NCI-H1105 (cell line): ENCODE measurements around the gene ADGRG7.
A peak's percentile ranks its signal among the peaks of the same experiment; 100 is the strongest.

ENCODE experiments used
- DNase-seq: peaks from one replicate; lab custom pipeline; 2025; lab: John Stamatoyannopoulos, UW

Gene ADGRG7

DNA sequence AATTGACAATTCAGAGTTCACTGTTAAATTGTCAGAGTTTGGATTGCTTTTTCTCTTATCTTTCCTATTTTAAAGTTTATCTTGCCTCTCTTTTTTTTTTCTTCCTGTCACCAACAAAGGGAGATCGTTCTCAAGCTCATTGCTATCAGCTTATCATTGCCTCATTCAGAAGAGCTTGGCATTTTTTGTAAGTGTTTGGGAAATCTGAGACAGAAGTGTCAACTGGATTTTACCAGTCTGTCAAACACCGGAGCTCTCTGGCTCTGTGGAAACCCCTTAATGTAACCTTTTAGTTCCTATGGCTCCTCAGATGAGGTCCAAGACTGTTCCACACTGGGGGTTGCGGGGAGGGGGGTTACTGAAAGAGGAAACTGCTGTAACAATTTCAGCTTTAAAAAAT is 89.3 kb downstream of the ADGRG7 start:
- no peak for DNase-seq

DNA sequence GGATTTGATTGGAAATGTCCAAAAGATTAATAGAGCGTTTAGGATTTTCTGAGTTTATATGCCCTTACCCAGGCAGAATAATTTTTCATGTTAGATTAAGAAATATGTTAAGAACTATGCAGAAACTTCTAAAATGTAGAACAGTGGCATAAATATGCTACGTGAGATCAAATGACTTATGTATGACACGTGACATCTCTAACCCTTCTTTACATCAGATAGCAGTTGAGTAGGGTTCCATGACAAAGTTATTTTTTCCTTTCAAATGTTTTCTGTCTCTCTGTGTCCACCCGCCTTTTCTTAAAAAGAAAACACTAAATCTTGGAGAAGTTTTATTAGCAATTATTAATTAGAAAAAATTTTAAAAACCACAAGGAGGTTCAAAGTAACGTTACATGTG is 91.3 kb downstream of the ADGRG7 start:
- DNase-seq, result no peak

DNA sequence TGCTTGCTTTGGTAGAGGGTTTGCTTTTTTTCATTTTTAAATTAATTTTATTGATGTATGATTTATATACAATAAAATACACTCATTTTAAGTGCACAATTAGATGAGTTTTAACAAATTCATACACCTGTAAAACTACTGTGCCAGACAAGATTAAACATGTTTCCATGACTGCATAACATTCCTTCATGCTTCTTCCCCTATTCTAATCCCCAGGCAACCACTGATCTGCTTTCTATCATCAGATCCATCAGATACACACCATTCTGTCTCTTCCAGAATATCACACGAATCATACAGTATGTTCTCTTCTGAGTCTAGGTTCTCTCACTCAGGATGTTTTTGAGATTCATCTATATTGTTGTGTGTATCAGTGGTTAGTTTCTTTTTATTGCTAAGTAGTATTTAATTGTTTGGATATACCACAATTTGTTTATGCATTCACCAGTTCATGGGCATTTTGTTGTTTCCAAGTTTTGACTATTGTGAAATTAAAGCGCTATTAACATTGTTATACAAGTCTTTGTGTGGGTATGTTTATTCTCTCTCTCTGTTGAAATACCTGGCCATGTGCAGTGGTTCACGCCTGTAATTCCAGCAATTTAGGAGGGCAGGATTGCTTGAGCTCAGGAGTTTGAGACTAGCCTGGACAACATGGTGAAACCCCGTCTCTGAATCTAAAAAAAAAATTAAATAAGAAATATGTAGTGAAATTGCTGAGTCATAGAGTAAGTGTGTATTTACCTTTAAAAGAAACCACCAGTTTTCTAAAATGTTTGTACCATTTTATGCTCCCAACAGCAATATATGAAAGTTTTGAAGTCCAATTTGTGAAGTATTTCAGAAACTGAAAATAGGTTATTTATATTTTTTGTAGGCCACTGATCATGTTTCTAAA is 92.9 kb downstream of the ADGRG7 start:
- DNase-seq, result no peak

DNA sequence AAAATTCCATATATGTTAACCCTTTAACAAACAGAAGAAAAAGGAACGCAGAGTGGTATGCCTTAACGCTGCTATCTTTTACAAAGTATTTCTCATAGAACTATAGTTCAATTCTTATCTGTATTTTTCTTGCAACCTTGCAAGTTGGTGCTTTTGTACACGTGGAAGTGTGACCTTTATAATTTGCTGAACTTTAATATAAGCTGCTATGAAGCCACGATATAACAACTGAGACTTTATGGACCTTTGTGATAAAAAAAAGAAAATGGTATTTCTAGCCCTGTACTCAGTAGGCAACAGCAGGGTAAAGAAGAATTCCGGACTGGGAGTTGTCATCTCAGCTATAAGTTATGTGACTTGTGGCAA is 93.6 kb downstream of the ADGRG7 start:
- no peak for DNase-seq

DNA sequence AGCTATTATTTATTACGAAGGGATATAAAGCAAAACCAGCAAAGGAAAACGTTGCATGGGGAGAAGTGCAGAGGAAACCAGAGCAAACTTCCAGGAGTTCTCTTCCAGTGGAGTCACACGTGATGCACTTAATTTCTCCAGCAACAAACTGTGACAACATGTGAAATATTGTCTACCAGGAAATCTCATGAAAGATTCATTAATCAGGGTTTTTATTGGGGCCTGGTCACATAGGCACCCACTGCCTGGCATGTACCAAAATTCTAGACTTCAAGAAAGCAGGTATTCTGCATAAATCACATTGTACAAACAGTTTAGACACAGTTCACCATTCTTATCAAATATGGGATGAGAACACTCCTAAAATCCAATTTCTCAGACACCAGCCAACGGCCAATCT is 94.5 kb downstream of the ADGRG7 start:
- no peak for DNase-seq

DNA sequence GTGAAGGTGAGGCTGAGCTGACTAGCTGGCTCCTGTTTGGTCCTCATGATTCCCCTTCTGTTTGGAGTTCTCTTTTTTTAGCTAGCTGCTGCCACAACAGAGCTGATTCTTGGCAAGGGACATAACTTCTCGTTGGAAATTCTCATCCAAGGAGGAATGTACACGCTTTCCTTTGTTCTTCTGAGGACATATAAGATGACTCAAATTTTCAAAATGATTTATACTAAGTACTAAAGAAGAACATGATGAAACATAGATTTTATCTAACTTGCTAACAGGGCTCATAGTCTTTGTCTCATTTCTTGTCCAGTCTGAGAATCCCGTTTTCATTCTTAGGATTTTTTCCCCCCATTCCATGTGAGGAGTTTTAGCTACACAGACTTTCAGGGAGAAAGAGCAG is 97.0 kb downstream of the ADGRG7 start:
- DNase-seq, result no peak

DNA sequence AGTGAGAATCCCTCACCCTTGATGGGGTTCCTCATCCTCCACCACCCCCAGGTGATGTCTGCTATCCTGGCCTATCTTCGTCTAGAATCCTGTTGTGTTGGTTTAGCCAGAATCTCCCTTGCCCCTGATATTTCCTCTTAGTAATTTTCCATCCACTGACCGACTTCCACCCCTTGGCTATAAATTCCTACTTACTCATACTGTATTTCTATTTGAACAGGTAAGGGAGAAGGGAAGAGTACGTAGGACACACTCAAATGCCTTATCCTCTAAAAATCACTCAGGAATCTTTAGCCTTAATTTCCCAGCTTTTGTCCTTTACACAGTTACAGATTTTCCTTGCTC is 99.2 kb downstream of the ADGRG7 start:
- DNase-seq, result no peak

DNA sequence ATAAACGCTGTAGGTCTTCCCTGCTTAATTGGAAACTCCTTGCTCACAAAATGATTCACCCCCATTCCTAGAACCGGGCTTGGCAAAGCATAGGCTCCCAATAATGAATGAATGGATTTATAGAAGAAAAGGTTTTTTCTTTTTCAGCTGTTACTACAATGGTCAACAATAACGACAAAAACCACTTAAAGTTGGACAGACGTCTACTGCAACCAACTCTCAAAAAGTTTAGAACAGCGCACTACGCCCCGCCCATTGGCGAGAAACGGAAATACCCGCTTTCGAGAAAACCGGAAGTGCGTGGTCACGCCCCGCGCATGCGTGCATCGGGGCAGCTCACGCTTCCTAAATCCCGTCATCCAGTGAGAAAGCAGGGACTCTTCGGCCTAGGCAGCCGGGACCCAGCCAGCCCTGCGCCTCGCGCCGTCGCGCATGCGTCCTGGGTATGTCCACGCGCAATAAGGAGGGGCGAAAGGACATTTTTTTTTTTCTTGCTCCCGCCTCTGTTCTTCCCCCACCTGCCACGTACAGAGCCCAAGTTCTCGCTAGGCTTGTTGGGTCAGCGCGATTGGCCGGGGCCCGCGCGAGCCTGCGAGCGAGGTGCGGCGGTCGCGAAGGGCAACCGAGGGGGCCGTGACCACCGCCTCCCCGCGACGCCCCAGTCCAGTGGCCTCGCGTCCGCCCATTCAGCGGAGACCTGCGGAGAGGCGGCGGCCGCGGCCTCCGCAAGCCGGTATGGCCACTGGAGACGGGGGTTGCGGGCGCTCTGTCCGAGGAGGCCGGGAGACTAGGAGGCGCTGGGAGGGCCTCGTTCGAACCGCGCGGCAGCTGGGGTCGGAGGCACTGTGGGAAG is 99.8 kb downstream of the ADGRG7 start, which contains the start of gene TFG:
TSS of gene TFG (plus strand) at position 506 of the 853 bp plus-strand sequence. CDS start 4,192 bp downstream, outside the sequence.
- DNase-seq, result peak; percentile 97

DNA sequence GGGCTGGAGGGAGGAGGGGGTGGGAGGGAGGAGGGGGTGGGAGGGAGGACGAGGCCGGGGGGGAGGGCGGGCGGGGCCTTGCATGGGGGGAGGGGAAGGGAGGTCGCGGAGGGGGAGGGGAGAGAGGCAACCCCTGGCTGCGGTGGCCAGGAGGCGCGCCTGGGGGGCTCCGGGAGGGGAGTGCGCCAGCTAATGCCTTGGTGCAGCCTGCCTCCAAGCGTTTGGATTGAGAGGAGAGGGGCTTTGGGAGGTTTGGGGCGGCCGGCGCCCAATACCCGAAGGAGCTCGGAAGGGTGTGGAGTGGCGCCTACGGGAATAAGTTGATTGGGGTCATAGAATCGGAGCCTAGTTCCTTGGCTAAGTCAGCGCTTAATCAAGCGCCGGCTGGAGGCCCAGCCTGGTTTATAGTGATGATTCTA is 100.5 kb downstream of the ADGRG7 start:
- DNase-seq, result peak; percentile 24

DNA sequence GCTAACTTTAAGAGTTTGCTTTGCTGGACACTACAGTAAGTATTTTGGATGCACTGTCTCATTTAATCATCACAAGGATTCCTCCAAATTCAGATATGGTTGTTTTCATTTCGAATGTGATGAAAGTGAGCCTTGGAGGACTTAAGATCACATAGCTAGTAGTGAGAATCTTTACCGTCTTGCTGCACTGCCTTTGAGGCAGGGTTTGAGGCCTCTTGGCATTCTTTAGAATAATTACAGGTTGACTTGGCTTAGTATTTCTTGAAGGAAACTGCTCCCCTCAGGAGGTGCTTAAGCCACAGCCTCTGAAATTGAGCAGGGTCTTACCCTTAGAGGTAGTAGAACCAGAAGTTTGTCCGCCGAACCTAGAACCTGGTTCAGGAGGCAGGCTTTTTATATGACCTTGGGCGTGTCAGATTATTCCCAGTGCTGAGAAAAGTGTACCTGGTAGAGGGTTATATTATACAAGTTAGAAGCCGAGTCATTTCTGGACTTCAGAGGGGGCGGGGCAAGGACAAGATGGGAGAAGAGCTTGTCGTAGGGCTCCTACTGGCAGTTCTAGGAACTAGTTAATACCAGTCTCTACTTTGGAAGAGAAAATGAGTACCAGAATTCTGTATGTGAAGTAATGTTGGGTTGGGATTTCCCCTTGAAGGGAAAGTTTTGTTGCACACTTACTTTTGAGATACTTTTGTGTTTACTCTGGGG is 101.0 kb downstream of the ADGRG7 start:
- DNase-seq, result no peak

DNA sequence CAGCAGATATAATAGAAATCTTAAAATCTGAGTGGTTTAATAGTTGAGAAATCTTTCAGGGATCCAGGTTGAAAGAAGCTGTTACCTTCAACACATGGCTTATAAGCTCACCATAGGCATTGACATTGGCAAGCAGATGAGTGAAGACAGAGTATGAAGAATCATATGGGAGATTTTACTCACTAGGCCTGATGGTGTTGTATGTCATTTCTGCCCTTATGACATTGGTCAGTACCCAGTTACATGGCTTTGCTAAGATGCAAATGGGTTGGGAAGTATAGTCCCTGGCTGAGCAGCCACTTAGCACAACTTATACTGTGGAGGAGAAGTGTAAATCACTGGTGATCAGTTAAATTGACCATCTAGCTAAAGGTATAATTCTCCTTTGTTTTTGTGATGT is 105.8 kb downstream of the ADGRG7 start:
- DNase-seq, result no peak

DNA sequence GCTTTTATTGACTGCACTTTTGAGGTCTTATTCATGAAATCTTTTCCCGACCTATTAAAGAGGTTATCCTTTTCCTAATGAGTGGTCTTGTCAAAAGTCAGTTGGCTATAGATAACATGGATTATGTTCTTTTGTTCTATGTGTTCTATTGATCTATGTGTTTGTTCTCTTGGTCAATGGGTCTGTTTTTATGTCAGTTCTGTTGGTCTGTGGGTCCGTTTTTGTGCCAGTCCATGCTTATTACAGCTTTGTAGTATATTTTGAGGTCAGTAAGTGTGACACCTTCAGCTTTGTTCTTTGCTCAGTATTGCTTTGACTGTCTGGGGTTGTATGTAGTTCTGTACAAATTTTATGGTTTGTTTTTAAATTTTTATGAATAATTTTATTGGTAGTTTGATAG is 107.7 kb downstream of the ADGRG7 start:
- no peak for DNase-seq

DNA sequence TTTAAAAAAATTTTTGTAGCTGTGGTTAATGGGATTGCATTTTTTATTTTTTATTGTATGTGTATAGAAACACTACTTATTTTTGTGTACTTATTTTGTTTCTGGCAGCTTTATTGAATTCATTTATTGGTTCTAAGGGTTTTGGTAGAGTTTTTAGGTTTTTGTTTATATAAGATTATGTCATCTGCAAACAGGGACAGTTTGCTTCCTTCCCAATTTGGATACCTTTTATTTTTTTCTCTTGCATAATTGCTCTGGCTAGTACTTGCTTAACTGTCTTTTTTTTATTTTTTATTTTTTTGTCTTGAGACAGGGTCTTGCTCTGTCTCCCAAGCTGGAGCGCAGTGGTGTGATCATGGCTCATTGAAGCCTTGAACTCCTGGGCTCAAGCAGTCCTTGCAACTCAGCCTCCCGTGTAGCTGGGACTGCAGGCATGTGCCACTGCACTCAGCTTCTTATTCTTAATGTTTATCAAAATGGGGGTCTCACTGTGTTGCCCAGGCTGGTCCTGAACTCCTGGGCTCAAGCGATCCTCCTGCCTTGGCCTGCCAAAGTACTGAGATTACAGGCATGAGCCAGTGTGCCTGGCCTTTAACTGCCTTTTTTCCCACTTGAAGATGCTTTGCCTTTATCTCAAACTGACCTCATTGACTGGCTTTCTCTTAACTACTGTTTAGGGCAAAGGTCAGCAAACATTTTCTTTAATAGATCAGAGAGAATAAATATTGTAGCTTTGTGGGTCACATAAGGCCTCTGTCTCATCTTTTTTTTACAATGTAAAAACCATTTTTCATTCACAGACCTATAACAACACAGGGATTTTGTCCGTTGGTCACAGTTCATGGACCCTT is 108.5 kb downstream of the ADGRG7 start:
- DNase-seq, result no peak

DNA sequence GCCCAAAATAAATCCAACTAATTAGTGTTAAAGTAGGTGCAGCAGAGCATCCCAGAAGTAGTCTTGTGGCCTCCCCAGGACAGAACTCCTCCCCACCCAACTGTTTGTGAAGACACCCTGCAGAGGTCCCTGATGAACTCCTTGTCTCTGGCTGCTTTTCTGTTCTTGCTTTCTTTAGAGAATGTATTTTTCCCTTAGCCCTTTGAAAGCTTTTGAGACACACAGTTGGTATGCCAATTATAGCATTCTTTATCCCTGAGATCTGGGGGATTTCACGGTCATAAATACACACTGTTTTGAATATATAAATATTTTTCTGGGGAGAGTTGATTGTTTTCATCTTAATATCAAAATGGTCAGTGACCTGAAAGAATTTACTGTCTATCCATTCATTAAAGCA is 109.7 kb downstream of the ADGRG7 start:
- DNase-seq, result no peak

DNA sequence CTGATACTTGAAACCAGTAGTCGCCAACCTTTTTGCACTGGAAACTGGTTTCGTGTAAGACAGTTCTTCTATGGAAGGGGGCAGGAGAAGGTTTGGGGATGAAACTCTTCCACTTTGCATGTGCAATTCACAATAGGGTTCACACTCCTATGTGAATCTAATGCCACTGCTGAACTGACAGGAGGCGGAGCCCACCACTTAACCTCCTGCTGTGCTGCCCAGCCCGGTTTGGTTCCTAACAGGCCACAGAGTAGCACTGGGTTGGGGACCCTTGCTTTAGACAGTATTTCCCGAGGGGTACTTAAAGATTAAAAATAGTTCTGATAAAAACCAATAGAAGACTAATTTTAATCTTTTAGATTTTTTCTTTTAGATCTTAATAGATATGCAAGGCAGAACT is 111.0 kb downstream of the ADGRG7 start:
- no peak for DNase-seq

DNA sequence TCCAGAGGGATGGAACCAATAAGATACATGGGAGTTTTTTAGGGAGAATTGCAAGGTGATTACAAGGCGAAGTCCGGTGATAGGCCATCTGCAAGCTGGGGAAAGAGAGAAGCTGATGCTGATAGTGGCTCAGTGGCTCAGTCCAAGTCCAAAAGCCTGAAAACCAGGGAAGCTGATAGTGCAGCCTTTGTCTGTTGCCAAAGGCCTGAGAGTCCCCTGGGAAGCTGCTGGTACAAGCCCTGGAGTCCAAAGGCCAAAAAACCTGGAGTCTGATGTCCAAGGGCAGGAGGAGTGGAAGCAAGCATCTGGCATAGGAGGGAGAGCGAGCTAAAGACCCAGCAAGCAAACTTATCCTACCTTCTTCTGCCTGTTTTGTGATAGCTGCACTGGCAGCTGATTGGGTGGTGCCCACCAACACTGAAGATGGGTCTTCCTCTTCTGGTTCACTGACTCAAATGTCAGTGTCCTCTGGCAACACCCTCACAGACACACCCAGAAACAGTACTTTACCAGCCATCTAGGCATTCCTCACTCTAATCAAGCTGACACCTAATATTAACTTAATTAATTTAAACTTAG is 116.6 kb downstream of the ADGRG7 start:
- no peak for DNase-seq

DNA sequence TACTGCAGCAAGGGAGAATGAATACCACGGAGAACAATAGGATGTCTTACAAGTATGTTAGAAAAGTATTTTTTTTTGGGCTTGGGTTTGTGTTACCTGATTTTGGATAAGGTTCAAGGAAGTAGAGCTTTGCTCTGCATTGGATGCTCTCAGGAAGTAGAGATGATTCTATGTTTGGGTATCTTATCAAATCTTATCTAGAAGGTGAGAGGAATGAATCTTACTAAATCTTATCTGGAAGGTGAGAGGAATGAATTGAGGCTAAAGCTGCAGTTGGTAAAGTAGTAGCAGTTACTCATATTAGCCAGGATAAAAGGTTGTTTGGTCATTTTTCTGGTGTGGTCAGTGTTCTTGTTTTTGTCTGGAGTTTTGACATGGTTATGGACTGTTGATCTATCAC is 117.3 kb downstream of the ADGRG7 start:
- no peak for DNase-seq

DNA sequence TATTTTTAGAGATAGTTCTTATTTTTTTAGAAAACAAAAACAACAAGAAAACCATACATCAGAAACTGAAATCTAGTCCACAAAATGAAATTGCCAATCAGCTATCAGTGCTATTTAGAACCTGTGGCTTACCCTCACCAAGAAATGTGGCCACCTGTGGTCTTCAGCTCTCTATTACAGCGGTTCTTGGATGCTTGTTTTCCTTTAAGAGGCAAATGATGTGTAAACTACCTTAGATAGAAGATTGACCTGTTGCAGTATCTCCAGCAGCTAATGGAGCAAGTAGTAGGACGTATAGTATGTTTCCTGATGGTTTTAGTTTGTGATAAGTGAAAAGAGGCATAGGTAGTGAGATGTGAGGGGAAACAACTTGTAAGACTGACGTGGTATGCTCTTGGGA is 121.1 kb downstream of the ADGRG7 start:
- no peak for DNase-seq

DNA sequence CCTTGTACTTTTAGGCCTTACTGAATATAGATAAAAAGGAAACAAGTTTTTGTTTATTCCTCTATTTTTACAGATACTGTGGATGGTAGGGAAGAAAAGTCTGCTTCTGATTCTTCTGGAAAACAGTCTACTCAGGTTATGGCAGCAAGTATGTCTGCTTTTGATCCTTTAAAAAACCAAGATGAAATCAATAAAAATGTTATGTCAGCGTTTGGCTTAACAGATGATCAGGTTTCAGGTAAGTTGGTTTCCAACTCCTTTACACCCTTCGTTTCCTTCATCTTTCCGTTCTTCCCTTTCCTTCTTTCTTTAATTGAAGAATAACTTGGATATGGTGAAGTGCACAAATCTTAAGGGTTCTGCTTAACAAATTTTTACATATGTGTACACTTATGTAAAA is 123.0 kb downstream of the ADGRG7 start:
- no peak for DNase-seq

DNA sequence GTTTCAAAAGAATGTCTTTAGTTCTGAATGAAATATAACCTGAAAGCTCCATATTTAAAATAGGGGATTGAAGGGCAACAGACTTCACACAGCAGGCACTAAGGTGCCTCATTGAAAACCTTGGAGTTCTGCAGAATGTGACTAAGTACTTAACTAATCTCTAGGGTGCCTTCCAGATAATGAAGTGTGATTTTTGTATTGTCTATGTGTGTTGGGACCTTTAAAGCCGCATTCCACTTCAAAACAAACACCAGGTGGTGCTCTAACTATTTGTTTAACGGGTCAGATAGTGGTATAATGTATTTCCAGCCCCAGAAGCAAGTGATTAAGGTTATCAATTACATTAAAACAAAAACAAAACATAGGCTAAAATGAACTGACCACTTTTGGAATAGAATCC is 127.9 kb downstream of the ADGRG7 start:
- no peak for DNase-seq

DNA sequence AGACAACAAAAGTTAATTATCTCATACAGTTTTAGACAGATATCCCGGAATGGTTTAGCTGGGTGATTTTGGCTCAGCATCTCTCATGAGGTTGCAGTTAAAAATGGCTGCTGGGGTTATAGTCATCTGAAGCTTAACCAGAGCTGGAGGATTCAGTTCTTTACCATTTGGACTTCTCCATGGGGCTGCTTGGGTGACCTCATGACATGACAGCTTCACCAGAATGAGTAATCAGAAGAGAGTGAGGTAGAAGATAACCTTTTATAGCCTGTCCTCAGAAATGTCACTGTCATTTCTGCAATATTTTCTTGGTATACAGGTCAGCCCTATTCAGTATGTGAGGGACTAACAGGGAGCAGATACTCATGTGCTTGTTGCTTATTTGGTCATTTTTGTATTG is 130.8 kb downstream of the ADGRG7 start:
- DNase-seq, result no peak
